Measurements from ENCODE around the gene CUL5. TPM values are rescaled to one million over a fixed set of nuclear protein-coding genes. Genes with fewer than 3 reads are reported as not detected.

Gene CUL5
- total RNA-seq, 1 donor from 2014 or later = 37.5 TPM

- DNase-seq (ENCODE audit: low spot score) = no peak
- intact Hi-C loops (cut with DNase I) = no loop called here
Measured at GRCh38 chr11:108147150-108147549, 138.5 kb downstream of the CUL5 start.

GRCh38 chr11:108148556-108148955, 139.9 kb downstream of the CUL5 start:
- DNase-seq (ENCODE audit: low spot score) = no peak
- intact Hi-C loops (cut with DNase I) = no loop called here

- no peak for DNase-seq (ENCODE audit: low spot score)
- intact Hi-C loops (cut with DNase I) = no loop called here
Measured at GRCh38 chr11:108154591-108154990, 145.9 kb downstream of the CUL5 start.

Other genes with a start within 250 kb of the CUL5 start
- gene SLC35F2, start 150.1 kb upstream of the CUL5 start, total RNA-seq = 1.5 TPM
- gene RAB39A, start 80.5 kb upstream of the CUL5 start, total RNA-seq = 0.54 TPM
- gene ACAT1, start 112.7 kb downstream of the CUL5 start, total RNA-seq = 238 TPM
- gene NPAT, start 213.7 kb downstream of the CUL5 start, total RNA-seq = 6.9 TPM
- 35.3 TPM for gene ATM, start 214.2 kb downstream of the CUL5 start, total RNA-seq

Measured in cardiac septum (tissue), 1 donor.